ENCODE data around the gene SPATA9. TPM values are rescaled to one million over a fixed set of nuclear protein-coding genes. Genes with fewer than 3 reads are reported as not detected.

The SPATA9 gene
- total RNA-seq, 6 donors from 2014 or later = 0.23 TPM; not detected in 5

DNA sequence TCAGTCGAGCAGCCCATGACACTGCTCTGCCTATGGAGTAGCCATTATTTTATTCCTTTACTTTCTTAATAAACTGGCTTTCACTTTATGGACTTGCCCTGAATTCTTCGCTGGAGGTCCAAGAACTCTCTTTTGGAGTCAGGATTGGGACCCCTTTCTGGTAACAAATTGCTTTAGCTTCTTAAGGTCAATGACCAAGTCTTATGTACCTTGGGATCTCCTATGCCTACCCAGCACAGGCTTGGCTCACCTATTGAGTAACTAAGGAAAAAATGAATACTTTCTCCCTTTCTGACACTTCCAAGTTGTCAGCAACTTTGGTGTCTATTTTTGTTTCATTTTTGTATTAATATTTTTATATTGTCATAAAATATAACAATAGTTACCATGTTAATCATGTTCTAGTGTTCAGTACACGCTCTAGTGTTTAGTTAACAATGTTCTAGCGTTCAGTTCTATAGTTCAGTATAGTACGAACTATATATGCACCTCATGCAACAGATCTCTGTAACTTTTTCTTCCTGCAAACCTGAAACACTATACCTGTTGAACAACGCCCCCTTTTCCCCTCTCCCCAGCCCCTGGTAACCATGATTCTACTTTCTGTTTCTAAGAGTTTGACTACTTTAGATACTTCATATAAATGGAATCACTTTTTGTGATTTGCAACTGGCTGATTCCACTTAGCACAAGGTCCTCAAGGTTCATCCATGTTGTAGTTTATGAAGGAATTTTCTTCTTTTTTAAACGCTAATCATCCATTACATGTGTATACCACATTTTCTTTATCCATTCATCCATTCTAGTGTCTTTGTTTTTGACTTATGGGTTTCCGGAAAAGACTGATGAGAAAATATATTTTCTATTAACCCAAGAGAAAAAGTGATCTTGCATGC is 46.6 kb upstream of the SPATA9 start:
- Histone ChIP-seq H3K4me1 (peaks cover 4 to 16% (median 14%) of the 10 kb centered on the region in 4 donors), H3K36me3 (no peaks in the 10 kb centered on the region), H3K27ac (peak overlapping the region in 1 of 4 donors; percentile 5), H3K27me3 (no peaks in the 10 kb centered on the region), H3K9me3 (no peaks in the 10 kb centered on the region), H3K4me3 (no peak overlapping the region)
- DNase-seq = no peak
- no peak for TF ChIP-seq EP300 (IDR thresholded peaks at IDR 0.05)
- no peak for TF ChIP-seq POLR2AphosphoS5 (IDR thresholded peaks at IDR 0.05)
- TF ChIP-seq, protein P1, sequence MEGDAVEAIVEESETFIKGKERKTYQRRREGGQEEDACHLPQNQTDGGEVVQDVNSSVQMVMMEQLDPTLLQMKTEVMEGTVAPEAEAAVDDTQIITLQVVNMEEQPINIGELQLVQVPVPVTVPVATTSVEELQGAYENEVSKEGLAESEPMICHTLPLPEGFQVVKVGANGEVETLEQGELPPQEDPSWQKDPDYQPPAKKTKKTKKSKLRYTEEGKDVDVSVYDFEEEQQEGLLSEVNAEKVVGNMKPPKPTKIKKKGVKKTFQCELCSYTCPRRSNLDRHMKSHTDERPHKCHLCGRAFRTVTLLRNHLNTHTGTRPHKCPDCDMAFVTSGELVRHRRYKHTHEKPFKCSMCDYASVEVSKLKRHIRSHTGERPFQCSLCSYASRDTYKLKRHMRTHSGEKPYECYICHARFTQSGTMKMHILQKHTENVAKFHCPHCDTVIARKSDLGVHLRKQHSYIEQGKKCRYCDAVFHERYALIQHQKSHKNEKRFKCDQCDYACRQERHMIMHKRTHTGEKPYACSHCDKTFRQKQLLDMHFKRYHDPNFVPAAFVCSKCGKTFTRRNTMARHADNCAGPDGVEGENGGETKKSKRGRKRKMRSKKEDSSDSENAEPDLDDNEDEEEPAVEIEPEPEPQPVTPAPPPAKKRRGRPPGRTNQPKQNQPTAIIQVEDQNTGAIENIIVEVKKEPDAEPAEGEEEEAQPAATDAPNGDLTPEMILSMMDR (IDR thresholded peaks at IDR 0.05) = no peak
- no peak for TF ChIP-seq POLR2A (IDR thresholded peaks at IDR 0.05)
- WGBS, 2 donors = 91 to 95% methylated on average over 8 of the region's 8 CpGs
- no peak for ATAC-seq (ENCODE audit: low FRiP score in 2 of 2)

DNA sequence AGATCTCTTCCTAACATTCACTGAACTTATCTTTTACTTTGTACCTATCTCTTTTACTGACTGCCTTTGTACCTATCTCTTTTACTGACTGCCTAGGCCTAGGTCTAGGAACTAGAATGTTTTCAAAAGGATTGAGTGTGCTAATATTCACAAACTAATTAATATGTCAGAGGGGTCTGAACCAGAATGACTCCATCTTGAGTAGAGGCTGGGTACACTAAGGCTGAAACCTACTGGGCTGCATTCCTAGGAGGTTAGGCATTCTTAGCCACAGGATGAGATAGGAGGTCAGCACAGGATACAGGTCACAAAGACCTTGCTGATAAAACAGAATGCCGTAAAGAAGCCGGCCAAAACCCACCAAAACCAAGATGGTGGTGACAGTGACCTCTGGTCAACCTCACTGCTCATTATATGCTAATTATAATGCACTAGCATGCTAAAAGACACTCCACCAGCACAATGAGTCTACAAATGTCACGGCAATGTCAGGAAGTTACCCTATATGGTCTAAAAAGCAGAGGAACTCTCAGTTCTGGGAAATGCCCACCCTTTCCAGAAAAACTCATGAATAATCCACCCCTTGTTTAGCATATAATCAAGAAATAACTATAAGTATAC is 45.8 kb upstream of the SPATA9 start:
- 74 to 86% methylated on average over 3 of the region's 3 CpGs for WGBS, 2 donors
- H3K4me1 ChIP-seq = peaks cover 4 to 16% (median 14%) of the 10 kb centered on the region in 4 donors
- no peak for ATAC-seq (ENCODE audit: low FRiP score in 2 of 2)

DNA sequence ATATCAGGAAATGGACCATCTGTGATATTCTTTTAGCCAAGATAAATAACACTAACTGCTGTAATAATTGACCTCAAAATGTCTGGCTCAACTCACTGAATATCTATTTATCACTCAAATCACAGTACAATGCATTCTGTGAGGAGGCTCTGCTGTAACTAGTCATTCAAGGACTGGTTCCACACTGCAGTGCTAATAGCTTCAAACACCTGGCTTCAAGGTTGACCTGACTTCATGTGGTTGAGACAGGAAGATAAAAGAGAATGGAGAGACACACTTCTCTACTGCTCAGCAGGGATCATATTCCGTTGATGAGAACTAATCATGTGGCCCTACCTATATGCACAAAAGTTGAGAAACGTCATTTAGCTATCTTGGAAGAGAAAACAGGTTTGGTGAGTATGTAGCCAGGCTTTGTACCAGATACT is 45.0 kb upstream of the SPATA9 start:
- Histone ChIP-seq H3K27ac (peak overlapping the region in 1 of 4 donors; percentile 56), H3K4me1 (peaks cover 4 to 16% (median 14%) of the 10 kb centered on the region in 4 donors), H3K36me3 (no peaks in the 10 kb centered on the region), H3K9me3 (no peaks in the 10 kb centered on the region), H3K4me3 (no peak overlapping the region), H3K27me3 (no peaks in the 10 kb centered on the region)
- DNase-seq = no peak
- TF ChIP-seq, protein P1 (IDR thresholded peaks at IDR 0.05) = no peak
- no peak for TF ChIP-seq EP300 (IDR thresholded peaks at IDR 0.05)
- no peak for ATAC-seq (ENCODE audit: low FRiP score in 2 of 2)
- WGBS, 2 donors = 52 to 76% methylated on average over 2 of the region's 2 CpGs

More for the DNA sequence above, 45.8 kb upstream of the SPATA9 start:
- H3K27ac ChIP-seq = peak overlapping the region in 2 of 4 donors; percentile 41 to 56
- no peaks in the 10 kb centered on the region for H3K27me3 ChIP-seq
- no peaks in the 10 kb centered on the region for H3K36me3 ChIP-seq
- TF ChIP-seq EP300 (IDR thresholded peaks at IDR 0.05) (no peak), POLR2AphosphoS5 (IDR thresholded peaks at IDR 0.05) (no peak), POLR2A (IDR thresholded peaks at IDR 0.05) (no peak)
- TF ChIP-seq, protein P1 (IDR thresholded peaks at IDR 0.05) = no peak
- no peak overlapping the region for H3K4me3 ChIP-seq
- H3K9me3 ChIP-seq = no peaks in the 10 kb centered on the region
- DNase-seq = no peak

DNA sequence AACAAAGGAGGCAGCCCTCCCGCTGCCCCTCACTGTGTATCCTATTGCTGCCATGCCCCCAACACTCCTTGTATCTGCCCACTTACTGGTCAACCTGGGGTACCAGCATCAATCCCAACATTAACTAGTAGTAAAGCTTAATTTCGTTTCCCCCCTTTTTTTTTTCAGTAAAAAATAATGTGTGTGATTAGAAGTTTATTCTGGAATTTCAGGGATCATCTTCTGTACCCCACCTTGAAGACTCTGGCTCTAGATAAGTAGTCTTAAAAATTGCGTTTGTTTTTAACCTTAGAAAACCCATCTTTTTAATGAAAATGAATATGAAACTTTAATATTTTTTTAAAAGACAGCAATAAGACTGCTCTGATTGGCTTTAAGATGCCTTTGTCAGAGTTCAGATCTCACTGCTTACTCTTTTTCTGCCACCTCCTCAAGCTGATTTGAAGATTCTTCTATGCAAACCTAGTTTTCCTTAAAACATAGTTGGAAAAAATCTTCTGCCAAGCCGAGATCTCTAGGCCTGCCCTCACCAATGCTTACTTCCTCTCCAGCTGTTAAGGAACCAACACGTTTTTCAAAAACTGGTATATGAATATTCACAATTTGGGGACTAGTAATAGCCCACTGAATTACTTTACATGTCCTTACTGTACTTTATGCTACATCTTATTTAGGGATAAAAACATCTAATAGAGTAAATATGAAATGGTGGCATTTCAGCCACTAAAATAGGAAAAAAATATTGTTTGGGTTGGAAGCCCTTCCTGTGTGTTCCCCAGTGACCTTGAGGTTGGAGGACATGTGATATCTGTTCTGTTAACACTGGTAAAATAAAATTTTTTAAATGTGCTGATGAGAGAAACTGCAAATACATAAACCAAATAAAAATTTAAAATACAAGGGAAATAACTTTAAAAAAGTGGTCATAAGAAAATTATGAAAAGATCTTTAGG is 44.3 kb upstream of the SPATA9 start:
- no peak overlapping the region for H3K4me3 ChIP-seq
- no peak for DNase-seq
- no peaks in the 10 kb centered on the region for H3K27me3 ChIP-seq
- H3K27ac ChIP-seq = peak overlapping the region in 1 of 4 donors; percentile 56
- no peaks in the 10 kb centered on the region for H3K36me3 ChIP-seq
- H3K4me1 ChIP-seq = peaks cover 4 to 16% (median 14%) of the 10 kb centered on the region in 4 donors
- no peak for TF ChIP-seq EP300 (IDR thresholded peaks at IDR 0.05)
- TF ChIP-seq POLR2AphosphoS5 (IDR thresholded peaks at IDR 0.05) = no peak
- TF ChIP-seq, protein P1 (IDR thresholded peaks at IDR 0.05) = no peak
- TF ChIP-seq POLR2A (IDR thresholded peaks at IDR 0.05) = no peak
- WGBS, 2 donors = 61 to 63% methylated on average over 5 of the region's 5 CpGs
- no peaks in the 10 kb centered on the region for H3K9me3 ChIP-seq
- no peak for ATAC-seq (ENCODE audit: low FRiP score in 2 of 2)

Data from upper lobe of left lung (tissue), 6 donors.